GM18873 (cell line): ENCODE data around the gene ARL3.

ENCODE experiments used
- ATAC-seq: cut with Tn5 transposase; IDR thresholded peaks from one replicate; pipeline ENCODE4 v1.9.1; 2021; ENCODE audit warnings: mild to moderate bottlenecking, moderate library complexity, moderate number of reproducible peaks; ENCODE audit not compliant: unreplicated experiment, low FRiP score

ARL3 gene

GRCh38 chr10:102624751-102625645, 89.2 kb downstream of the ARL3 start:
- no peak for ATAC-seq

DNA sequence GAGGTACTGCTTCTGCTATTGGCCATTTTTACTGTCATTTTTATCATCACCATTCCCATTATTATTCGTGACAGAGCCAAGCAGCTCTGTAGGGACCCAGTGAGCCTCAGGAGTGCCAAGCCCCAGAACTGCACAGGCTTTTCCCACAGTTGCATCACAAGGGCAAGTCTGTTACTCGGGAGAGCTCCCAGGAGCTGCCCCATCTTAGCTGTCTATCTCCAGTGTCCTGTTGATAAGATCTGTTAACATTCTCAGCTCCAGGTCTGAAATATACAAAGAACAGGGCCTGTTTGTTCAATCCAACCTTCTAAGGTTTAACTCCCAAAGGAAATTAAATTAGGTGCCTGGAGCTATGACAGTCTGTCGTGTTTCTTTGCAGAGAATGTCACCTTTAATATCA, 90.1 kb downstream of the ARL3 start:
- no peak for ATAC-seq
